Stimulated activated CD8-positive, alpha-beta memory T cell treated with anti-CD3 and anti-CD28 coated beads, Interleukin-2, amount 100 ng/mL, for 1 hour (primary cell): Measurements from ENCODE around the gene NPEPL1.
"Not testable (repeated sequence)": the region's sequence is repeated elsewhere in the genome, so short reads cannot be mapped to it uniquely, and the experiment has no call there.

Source experiments
- DNase-seq, 2 donors: peaks; one replicate each; pipeline ENCODE4 v3.0.0-alpha.2; 2020; ENCODE audit warnings: low read depth in 2 of 2

NPEPL1 gene

GRCh38 chr20:58757647-58758046 is 65.0 kb downstream of the NPEPL1 start:
- DNase-seq = not testable (repeated sequence)

- DNase-seq = no peak
Observed at GRCh38 chr20:58759947-58760346, 67.3 kb downstream of the NPEPL1 start.

- no peak for DNase-seq
Observed at GRCh38 chr20:58760856-58761255, 68.3 kb downstream of the NPEPL1 start.

GRCh38 chr20:58762120-58762519 is 69.5 kb downstream of the NPEPL1 start:
- DNase-seq = no peak

GRCh38 chr20:58763076-58763475 is 70.5 kb downstream of the NPEPL1 start:
- DNase-seq = no peak
